Keratinocyte (primary cell): ENCODE results near the gene DPM1.

Source experiments
- CTCF ChIP-seq, 3 experiments: IDR thresholded peaks in 1 of 3; conservative IDR thresholded peaks in 1 of 3; optimal IDR thresholded peaks in 1 of 3; 2 replicates in 2 of 3; 3 replicates in 1 of 3; pipeline versions ENCODE3 to v1.5.1; 2011; ENCODE audit warnings: low read length in 3 of 3, mild to moderate bottlenecking in 3 of 3, moderate library complexity in 2 of 3, control low read depth in 1 of 3, inconsistent platforms in 1 of 3; ENCODE audit not compliant: insufficient read depth in 2 of 3; ENCODE audit errors: extremely low read depth in 1 of 3
- EZH2 ChIP-seq: IDR thresholded peaks from one replicate; pipeline ENCODE4 v1.6.1; 2012; ENCODE audit warnings: inconsistent platforms, mild to moderate bottlenecking, low read length, moderate library complexity

DNA sequence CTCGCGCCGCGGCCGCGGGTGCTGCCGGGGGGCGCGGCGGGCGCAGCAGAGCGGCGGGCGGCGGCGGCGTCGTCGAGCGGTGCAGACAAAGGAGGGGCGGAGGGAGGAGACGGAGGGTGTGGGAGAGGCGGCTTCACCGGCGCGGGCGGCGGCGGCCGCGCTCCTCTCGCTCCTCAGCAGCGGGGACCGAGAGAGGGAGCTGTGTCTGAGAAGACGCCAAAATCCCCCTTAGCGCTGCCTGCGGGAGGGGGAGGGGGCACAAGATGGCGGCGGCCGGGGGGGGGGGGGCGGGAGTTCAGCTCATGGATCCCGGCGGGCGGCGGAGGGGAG, 27.4 kb downstream of the DPM1 start:
- TF ChIP-seq CTCF (optimal IDR thresholded peaks at IDR 0.05 in 1 of 3, IDR thresholded peaks at IDR 0.05 in 1 of 3, conservative IDR thresholded peaks at IDR 0.05 in 1 of 3; ENCODE audit: extremely low read depth in 1 of 3, insufficient read depth in 2 of 3, low read length in 3 of 3) (no peak), EZH2 (no peak)
